BJ (cell line): ENCODE results near the gene TMIE. TPM values are rescaled to one million over a fixed set of nuclear protein-coding genes. Genes with fewer than 3 reads are reported as not detected.

Experiments used
- CTCF ChIA-PET: fragments of 350-600 bp; formaldehyde crosslinking; extraction: SDS; loops from one replicate; lab custom pipeline; 2021; ENCODE audit warnings: antibody characterized with exemption, inconsistent platforms; lab: Yijun Ruan, JAX
- POLR2A ChIA-PET: fragments of 300-600 bp; sonication (Branson Sonifier 250); formaldehyde crosslinking; extraction: SDS; loops from one replicate; lab custom pipeline; 2021; ENCODE audit warnings: antibody characterized with exemption; lab: Charles Lee
- DNase-seq: peaks from one replicate; pipeline ENCODE4 v3.0.0-alpha.2; 2011; ENCODE audit warnings: low read depth
- H3K27me3 ChIP-seq: 2 replicates; pipeline ENCODE4 v1.6.0; 2011; ENCODE audit warnings: low read length; ENCODE audit not compliant: control insufficient read depth, insufficient read depth
- H3K36me3 ChIP-seq: 2 replicates; pipeline ENCODE4 v1.5.1; 2011; ENCODE audit warnings: low read length; ENCODE audit not compliant: control insufficient read depth, insufficient read depth
- H3K4me3 ChIP-seq: 2 replicates; pipeline ENCODE4 v1.5.1; 2011; ENCODE audit warnings: low read depth, mild to moderate bottlenecking, control low read depth, low read length
- polyA plus RNA-seq: library from polyadenylated mRNA; depleted of rRNA; stranded (reverse); fragments of >200 nt; gene quantifications from 2 replicates; pipeline ENCODE4 v1.2.3, GENCODE V29; 2011
- TF ChIP-seq, protein P1 (sequence below): IDR thresholded peaks from 2 replicates; pipeline ENCODE4 v1.5.1; 2011; ENCODE audit warnings: low read depth, mild to moderate bottlenecking, control low read depth, inconsistent platforms, low read length, moderate library complexity; ENCODE audit not compliant: insufficient read depth

Gene TMIE
- polyA plus RNA-seq, 1 experiment: 0.27 TPM

DNA sequence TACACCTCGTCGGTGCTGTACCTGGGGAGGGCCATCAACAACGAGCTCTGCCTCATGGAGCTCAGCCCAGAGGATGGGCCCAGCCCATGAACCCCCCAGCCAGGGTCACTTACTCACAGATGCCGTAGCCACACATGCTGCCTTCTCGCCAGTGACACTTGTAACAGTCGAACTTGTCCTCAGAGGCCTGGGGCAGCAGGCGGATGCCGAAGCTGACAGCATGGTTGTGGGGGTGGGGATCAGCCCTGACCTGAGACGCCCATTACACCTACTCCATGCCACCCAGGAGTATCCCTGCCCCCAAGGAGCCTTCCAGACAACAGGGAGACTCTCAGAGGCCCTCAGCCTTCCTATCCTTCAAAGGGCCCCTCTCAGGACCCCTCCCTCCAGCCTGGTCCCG is 19.8 kb upstream of the TMIE start:
- ChIA-PET CTCF (no interaction called here), POLR2A (no interaction called here)
- no peak for DNase-seq

DNA sequence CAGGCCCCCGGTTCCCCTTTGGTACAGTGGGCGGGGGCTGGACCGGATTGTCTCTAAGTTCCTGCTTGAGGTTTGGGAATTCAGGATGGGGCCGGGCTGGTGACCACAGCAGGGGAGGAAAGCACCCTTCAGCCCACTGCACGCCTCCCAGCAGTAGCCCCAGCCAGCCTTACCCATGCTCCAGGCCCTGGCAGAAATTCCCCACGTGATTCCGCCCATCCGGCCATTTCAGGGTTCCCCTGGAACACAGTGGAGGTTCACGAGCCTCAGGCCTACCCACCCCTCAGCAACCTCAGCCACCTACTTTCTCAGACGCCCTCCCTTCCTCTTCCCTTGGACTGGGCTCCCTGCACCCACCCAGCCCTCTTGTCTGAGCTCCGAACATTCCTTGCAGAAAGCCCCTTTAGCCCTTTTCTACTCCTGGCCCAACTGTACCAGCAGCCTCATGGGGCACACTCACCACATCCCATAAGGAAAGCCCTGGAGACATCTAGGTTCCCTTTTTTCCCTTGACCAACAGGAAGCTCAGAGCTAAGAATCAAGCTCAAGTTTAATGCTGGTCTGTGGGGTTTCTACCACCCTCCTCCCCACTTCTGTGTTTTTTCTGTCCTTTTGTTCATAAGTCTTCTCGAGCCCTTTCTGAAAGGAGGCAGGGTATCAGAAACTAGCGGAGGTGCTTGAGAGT is 19.2 kb upstream of the TMIE start:
- Histone ChIP-seq H3K4me3 (no peak overlapping the region), H3K27me3 (no peaks in the 10 kb centered on the region), H3K36me3 (no peaks in the 10 kb centered on the region; the same call in 1 of the 2 replicates)
- ChIA-PET CTCF (no interaction called here), POLR2A (no interaction called here)
- DNase-seq: no peak
- TF ChIP-seq, protein P1, sequence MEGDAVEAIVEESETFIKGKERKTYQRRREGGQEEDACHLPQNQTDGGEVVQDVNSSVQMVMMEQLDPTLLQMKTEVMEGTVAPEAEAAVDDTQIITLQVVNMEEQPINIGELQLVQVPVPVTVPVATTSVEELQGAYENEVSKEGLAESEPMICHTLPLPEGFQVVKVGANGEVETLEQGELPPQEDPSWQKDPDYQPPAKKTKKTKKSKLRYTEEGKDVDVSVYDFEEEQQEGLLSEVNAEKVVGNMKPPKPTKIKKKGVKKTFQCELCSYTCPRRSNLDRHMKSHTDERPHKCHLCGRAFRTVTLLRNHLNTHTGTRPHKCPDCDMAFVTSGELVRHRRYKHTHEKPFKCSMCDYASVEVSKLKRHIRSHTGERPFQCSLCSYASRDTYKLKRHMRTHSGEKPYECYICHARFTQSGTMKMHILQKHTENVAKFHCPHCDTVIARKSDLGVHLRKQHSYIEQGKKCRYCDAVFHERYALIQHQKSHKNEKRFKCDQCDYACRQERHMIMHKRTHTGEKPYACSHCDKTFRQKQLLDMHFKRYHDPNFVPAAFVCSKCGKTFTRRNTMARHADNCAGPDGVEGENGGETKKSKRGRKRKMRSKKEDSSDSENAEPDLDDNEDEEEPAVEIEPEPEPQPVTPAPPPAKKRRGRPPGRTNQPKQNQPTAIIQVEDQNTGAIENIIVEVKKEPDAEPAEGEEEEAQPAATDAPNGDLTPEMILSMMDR: no peak

More for the DNA sequence above, 19.8 kb upstream of the TMIE start:
- no peak overlapping the region for H3K4me3 ChIP-seq
- no peaks in the 10 kb centered on the region for H3K27me3 ChIP-seq
- TF ChIP-seq, protein P1: no peak
- no peaks in the 10 kb centered on the region; the same call in 1 of the 2 replicates for H3K36me3 ChIP-seq

DNA sequence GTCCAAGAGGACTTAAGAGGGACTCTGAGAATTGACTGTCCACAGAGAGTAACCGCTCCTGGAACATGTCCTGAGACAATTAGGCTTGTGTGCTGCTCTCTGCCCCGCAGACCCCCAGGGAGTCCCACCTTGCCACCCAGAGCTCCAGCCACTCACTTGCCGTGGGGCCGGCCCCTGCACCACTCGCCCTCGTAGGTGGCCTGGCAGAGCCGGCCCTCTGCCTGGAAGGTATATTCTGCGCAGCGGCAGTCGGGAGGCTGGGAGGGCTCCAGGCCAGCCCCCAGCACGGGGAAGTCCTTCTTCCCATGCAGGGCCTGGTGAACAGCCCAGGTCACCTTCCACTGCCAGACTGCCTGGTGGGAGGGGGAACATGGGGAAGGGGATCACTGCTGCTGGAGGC is 18.2 kb upstream of the TMIE start:
- no peaks in the 10 kb centered on the region; the same call in 1 of the 2 replicates for H3K36me3 ChIP-seq
- no peak overlapping the region for H3K4me3 ChIP-seq
- H3K27me3 ChIP-seq: no peaks in the 10 kb centered on the region
- ChIA-PET POLR2A (no interaction called here), CTCF (interaction anchor here (0.5 kb wide), 1 partner anchor 199 kb away, joined by 3 read pairs; no protein-coding TSS in a partner anchor)
- TF ChIP-seq, protein P1: no peak
- no peak for DNase-seq

DNA sequence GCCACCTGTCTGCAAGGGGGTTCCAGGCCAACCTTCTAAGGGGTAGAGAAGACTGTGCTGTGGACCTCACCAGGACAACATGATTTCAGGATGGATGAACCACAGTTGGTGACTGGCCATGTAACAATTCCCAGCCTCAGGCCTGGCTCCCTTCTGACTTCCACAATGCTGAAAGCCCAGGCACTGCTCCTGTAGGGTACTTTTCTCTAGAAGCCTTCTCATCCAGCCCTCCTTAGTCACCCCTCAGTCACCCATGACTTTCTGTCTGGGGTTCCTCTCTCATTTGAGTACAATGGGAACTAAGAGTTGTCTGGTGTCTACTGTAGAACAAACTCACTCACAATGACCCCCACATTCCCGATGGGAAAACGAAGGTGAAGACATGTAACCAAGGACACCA is 16.3 kb upstream of the TMIE start:
- DNase-seq: no peak
- ChIA-PET POLR2A (no interaction called here), CTCF (interaction anchor here (1.0 kb wide), 1 partner anchor 225 kb away, joined by 4 read pairs; no protein-coding TSS in a partner anchor)
- Histone ChIP-seq H3K27me3 (no peaks in the 10 kb centered on the region), H3K36me3 (no peaks in the 10 kb centered on the region; the same call in 1 of the 2 replicates), H3K4me3 (no peak overlapping the region)
- TF ChIP-seq, protein P1: no peak

DNA sequence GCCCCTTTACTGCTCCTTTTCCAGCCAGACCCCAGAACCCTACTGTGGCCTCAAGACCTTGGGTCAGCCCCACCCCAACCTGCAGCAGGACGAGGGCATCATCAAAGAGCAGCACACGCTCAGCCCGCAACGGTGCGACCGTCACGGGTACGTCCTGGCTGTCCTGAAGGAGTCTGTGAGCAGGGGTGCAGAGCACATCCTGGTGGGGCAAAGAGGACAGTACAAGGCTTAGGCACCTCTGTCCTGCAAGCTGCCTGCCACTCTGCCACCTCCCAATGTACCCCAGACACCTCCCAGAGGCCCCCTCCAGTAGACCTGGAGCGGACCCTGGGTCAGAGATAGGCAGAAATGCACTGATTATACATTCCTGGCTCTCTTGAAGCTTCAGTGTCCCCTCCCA is 15.7 kb upstream of the TMIE start:
- ChIA-PET CTCF (no interaction called here), POLR2A (no interaction called here)
- no peak overlapping the region for H3K4me3 ChIP-seq
- no peaks in the 10 kb centered on the region for H3K27me3 ChIP-seq
- TF ChIP-seq, protein P1: no peak
- no peak for DNase-seq
- no peaks in the 10 kb centered on the region; the same call in 1 of the 2 replicates for H3K36me3 ChIP-seq
